HFFc6 (cell line): ENCODE results near the gene TMPO. TPM values are rescaled to one million over a fixed set of nuclear protein-coding genes. Genes with fewer than 3 reads are reported as not detected.
"Not testable (repeated sequence)": the region's sequence is repeated elsewhere in the genome, so short reads cannot be mapped to it uniquely, and the experiment has no call there.

Experiments
- DNase-seq: peaks from one replicate; pipeline ENCODE4 v3.0.0-alpha.2; 2018
- H3K27ac Mint-ChIP-seq: 2 replicates; pipeline ENCODE4 v1.8.0; 2020; ENCODE audit warnings: mild to moderate bottlenecking, mixed read lengths
- H3K27me3 Mint-ChIP-seq: 2 replicates; pipeline ENCODE4 v1.8.0; 2021; ENCODE audit warnings: mild to moderate bottlenecking, moderate library complexity, mixed read lengths; ENCODE audit not compliant: insufficient read depth
- H3K36me3 Mint-ChIP-seq: 2 replicates; pipeline ENCODE4 v1.8.0; 2021; ENCODE audit warnings: low read depth, mixed read lengths
- H3K4me1 Mint-ChIP-seq: 2 replicates; pipeline ENCODE4 v1.8.0; 2020; ENCODE audit warnings: low read depth, mixed read lengths
- H3K4me3 Mint-ChIP-seq: 2 replicates; pipeline ENCODE4 v1.8.0; 2020; ENCODE audit warnings: mild to moderate bottlenecking, moderate library complexity, mixed read lengths
- H3K9me3 Mint-ChIP-seq: 2 replicates; pipeline ENCODE4 v1.8.0; 2020; ENCODE audit warnings: mild to moderate bottlenecking, mixed read lengths
- total RNA-seq, 6 experiments: library from RNA; stranded (reverse); fragmentation: NEBNext Ultra II Directional; extraction: Animal tissue kit (Norgen Biotek cat#: 25700); gene quantifications; 2 replicates in 1 of 6; 3 replicates in 5 of 6; pipeline ENCODE4 v1.2.3, GENCODE V29; 2021
- TF ChIP-seq, protein P1 (sequence below): fragments of 200-600 bp; sonication (generic); IDR thresholded peaks from 2 replicates; pipeline ENCODE4 v1.5.0; 2021; ENCODE audit warnings: antibody characterized with exemption, mild to moderate bottlenecking

TMPO gene
- total RNA-seq, 6 experiments from 2014 or later = 48.4 to 112 (median 98.2) TPM

DNA sequence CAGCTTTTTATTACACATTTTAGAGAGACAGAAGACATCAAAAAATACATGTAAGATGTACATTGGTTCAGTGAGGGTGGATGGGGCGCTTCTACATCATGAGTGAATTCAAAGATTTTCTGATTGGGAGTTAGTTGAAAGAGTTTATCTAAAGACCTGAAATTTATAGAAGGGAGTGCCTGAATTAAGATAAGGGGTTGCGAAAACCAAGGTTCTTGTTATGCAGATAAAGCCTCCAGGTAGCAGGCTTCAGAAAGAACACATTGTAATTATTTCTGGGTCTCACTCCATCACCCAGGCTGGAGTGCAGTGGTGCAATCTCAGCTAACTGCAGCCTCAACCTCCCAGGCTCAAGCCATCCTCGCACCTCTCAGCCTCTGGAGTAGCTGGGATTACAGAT, 26.2 kb upstream of the TMPO start:
- TF ChIP-seq, protein P1, sequence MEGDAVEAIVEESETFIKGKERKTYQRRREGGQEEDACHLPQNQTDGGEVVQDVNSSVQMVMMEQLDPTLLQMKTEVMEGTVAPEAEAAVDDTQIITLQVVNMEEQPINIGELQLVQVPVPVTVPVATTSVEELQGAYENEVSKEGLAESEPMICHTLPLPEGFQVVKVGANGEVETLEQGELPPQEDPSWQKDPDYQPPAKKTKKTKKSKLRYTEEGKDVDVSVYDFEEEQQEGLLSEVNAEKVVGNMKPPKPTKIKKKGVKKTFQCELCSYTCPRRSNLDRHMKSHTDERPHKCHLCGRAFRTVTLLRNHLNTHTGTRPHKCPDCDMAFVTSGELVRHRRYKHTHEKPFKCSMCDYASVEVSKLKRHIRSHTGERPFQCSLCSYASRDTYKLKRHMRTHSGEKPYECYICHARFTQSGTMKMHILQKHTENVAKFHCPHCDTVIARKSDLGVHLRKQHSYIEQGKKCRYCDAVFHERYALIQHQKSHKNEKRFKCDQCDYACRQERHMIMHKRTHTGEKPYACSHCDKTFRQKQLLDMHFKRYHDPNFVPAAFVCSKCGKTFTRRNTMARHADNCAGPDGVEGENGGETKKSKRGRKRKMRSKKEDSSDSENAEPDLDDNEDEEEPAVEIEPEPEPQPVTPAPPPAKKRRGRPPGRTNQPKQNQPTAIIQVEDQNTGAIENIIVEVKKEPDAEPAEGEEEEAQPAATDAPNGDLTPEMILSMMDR = no peak
- no peaks in the 10 kb centered on the region for H3K9me3 Mint-ChIP-seq
- H3K27me3 Mint-ChIP-seq = peaks cover 6% of the 10 kb centered on the region
- H3K4me1 Mint-ChIP-seq = peaks cover 13% of the 10 kb centered on the region
- H3K4me3 Mint-ChIP-seq = no peak overlapping the region
- no peaks in the 10 kb centered on the region for H3K36me3 Mint-ChIP-seq
- H3K27ac Mint-ChIP-seq = no peak overlapping the region
- no peak for DNase-seq

DNA sequence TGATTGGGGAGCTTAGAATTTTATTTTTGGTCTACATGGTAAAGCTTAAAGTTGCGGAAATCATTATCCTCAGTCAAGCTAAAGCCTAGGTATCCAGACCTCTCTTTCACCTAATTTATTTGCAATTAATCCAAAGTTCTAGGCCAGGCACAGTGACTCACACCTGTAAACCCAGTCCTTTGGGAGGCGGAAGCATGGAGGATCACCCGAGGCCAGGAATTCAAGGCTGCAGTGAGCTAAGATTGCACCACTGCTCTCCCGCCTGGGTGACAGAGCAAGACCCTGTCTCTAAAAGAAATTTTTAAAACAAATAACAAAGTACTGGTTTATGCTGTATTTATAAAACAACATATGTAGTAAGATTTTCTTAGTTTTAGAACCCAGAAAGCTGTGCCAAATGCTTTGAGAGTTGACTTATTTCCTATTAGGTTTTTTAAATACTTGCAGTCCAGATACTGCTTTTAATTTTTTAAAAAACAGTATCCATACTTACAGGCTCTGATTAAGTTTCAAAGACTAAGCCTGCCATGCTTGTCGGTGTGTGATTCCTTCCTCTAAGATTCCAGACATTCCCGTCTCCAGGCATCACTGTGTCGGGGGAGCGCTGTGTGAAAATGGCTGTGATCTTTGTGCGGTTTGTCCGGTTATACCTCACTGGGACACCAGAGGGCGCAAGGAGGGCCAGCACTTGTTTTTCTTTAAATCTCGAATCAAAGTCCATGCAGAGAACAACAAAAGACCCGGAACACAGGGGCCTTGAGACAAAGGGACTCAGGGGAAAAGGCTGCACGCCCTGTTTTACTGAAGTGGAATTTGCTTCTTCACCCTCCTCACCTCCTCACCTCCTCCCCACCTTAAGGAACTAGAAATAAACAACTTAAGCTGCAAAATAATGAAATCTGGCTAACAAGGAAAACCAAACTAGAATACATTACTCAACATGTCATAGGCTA, 24.6 kb upstream of the TMPO start:
- H3K27ac Mint-ChIP-seq = peak overlapping the region; percentile 87
- peak overlapping the region; percentile 63 for H3K4me3 Mint-ChIP-seq
- H3K36me3 Mint-ChIP-seq = no peaks in the 10 kb centered on the region
- H3K4me1 Mint-ChIP-seq = peaks cover 13% of the 10 kb centered on the region
- H3K27me3 Mint-ChIP-seq = peaks cover 4% of the 10 kb centered on the region
- peak; percentile 80 for DNase-seq
- TF ChIP-seq, protein P1 = peak; percentile 92
- H3K9me3 Mint-ChIP-seq = no peaks in the 10 kb centered on the region

DNA sequence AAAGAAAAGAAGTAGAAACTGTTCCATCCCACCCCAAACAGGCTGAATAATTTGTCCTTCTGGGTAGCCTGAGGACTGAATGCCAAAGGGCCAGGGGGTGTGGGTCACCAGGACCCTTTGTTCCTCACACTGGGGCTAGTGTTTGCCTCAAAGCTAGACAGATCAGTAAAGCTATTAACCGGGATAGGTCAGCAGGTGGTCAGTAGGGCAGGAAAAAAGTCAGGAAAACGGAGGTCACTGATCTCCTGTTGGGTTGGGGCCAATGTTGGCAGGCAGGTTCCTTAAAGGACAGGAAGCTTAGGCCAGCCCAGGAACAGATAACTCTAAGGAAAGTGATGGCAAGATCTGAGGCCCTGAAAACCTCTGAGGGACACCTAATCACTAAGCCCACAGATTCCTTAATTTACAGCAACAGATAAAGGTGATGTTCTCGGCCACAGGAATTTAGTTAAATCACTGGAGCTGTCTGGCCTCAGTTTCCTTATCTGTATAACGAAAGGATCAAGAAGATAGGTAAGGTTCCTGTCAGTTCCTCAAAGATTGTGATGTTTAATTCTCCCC, 22.7 kb upstream of the TMPO start:
- TF ChIP-seq, protein P1 = no peak
- no peak for DNase-seq
- Mint-ChIP-seq H3K4me3 (no peak overlapping the region), H3K27me3 (peaks cover 4% of the 10 kb centered on the region), H3K9me3 (no peaks in the 10 kb centered on the region), H3K36me3 (no peaks in the 10 kb centered on the region), H3K27ac (no peak overlapping the region), H3K4me1 (peaks cover 13% of the 10 kb centered on the region)

DNA sequence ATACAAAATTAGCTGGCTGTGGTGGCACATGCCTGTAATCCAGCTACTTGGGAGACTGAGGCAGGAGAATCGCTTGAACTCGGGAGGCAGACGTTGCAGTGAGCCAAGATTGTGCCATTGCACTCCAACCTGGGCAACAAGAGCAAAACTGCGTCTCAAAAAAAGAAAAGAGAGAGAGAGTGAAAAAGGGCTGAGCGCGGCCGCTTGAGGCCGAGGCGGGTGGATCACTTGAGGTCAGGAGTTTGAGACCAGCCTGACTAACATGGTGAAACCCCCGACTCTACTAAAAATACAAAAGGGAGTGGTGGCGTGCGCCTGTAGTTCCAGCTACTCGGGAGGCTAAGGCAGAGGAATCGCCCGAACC, 14.1 kb upstream of the TMPO start:
- H3K27me3 Mint-ChIP-seq = peaks cover 17% of the 10 kb centered on the region
- not testable (repeated sequence) for H3K9me3 Mint-ChIP-seq, DNase-seq, H3K27ac Mint-ChIP-seq, H3K36me3 Mint-ChIP-seq
- peak overlapping the region; percentile 50; the same call in 1 of the 2 replicates for H3K4me3 Mint-ChIP-seq
- H3K4me1 Mint-ChIP-seq = peaks cover 28% of the 10 kb centered on the region

DNA sequence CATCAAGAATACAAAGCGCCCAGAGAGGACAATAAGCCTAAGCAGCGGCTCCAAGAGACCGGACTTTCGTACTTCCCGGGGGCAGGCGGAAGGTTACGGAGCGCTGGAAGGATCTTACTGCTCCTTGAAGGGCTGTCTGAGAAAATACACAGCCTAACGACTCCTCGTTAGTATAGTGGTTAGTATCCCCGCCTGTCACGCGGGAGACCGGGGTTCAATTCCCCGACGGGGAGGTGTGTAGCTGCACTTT, 12.1 kb upstream of the TMPO start:
- peaks cover 4% of the 10 kb centered on the region; the same call in 1 of the 2 replicates for H3K9me3 Mint-ChIP-seq
- TF ChIP-seq, protein P1 = no peak
- H3K4me3 Mint-ChIP-seq = peak overlapping the region; percentile 93
- H3K27me3 Mint-ChIP-seq = peaks cover 17% of the 10 kb centered on the region
- peak overlapping the region; percentile 96 for H3K27ac Mint-ChIP-seq
- no peaks in the 10 kb centered on the region for H3K36me3 Mint-ChIP-seq
- H3K4me1 Mint-ChIP-seq = peaks cover 28% of the 10 kb centered on the region
- no peak for DNase-seq
